Effector CD4-positive, alpha-beta T cell (primary cell): ENCODE data around the gene PCDH15.

ENCODE experiments used
- DNase-seq: peaks from one replicate; pipeline ENCODE4 v3.0.0-alpha.2; 2020

Gene PCDH15

GRCh38 chr10:54108961-54109360, 692.1 kb downstream of the PCDH15 start:
- DNase-seq: no peak

GRCh38 chr10:54096892-54097291, 704.1 kb downstream of the PCDH15 start:
- DNase-seq: no peak

GRCh38 chr10:54094321-54094720, 706.7 kb downstream of the PCDH15 start:
- no peak for DNase-seq

GRCh38 chr10:54091237-54091636, 709.8 kb downstream of the PCDH15 start:
- DNase-seq: no peak

GRCh38 chr10:54081950-54082349, 719.1 kb downstream of the PCDH15 start:
- no peak for DNase-seq

- no peak for DNase-seq
Observed at GRCh38 chr10:54067361-54067760, 733.7 kb downstream of the PCDH15 start.

- DNase-seq: no peak
Observed at GRCh38 chr10:54066646-54067045, 734.4 kb downstream of the PCDH15 start.

- DNase-seq: no peak
Observed at GRCh38 chr10:54065106-54065505, 735.9 kb downstream of the PCDH15 start.

- no peak for DNase-seq
Observed at GRCh38 chr10:54064215-54064614, 736.8 kb downstream of the PCDH15 start.

GRCh38 chr10:54063514-54063913, 737.5 kb downstream of the PCDH15 start:
- DNase-seq: no peak

- DNase-seq: no peak
Observed at GRCh38 chr10:54060572-54060971, 740.5 kb downstream of the PCDH15 start.

GRCh38 chr10:54057357-54057756, 743.7 kb downstream of the PCDH15 start:
- no peak for DNase-seq

- DNase-seq: no peak
Observed at GRCh38 chr10:54026340-54026739, 774.7 kb downstream of the PCDH15 start.

- DNase-seq: no peak
Observed at GRCh38 chr10:54011117-54011516, 789.9 kb downstream of the PCDH15 start.

GRCh38 chr10:54010337-54010933, 790.6 kb downstream of the PCDH15 start:
- no peak for DNase-seq

- no peak for DNase-seq
Observed at GRCh38 chr10:54009672-54010071, 791.4 kb downstream of the PCDH15 start.

- DNase-seq: no peak
Observed at GRCh38 chr10:54002077-54002476, 799.0 kb downstream of the PCDH15 start.

GRCh38 chr10:53997953-53998352, 803.1 kb downstream of the PCDH15 start:
- DNase-seq: no peak

GRCh38 chr10:53990799-53991238, 810.2 kb downstream of the PCDH15 start:
- DNase-seq: no peak

- no peak for DNase-seq
Observed at GRCh38 chr10:53983431-53983830, 817.6 kb downstream of the PCDH15 start.

GRCh38 chr10:53980210-53980609, 820.8 kb downstream of the PCDH15 start:
- no peak for DNase-seq

- DNase-seq: no peak
Observed at GRCh38 chr10:53978301-53978700, 822.7 kb downstream of the PCDH15 start.

- no peak for DNase-seq
Observed at GRCh38 chr10:53977267-53977666, 823.8 kb downstream of the PCDH15 start.

GRCh38 chr10:53957401-53957800, 843.6 kb downstream of the PCDH15 start:
- no peak for DNase-seq

- DNase-seq: no peak
Observed at GRCh38 chr10:53955091-53955490, 845.9 kb downstream of the PCDH15 start.
